Panc1 (cell line): ENCODE measurements around the gene SLC6A6. TPM values are rescaled to one million over a fixed set of nuclear protein-coding genes. Genes with fewer than 3 reads are reported as not detected.

Source experiments
- ATAC-seq: fragments of 200-7000 bp; cut with Tn5 transposase; 2 replicates; pipeline ENCODE4 v1.9.1; 2020; ENCODE audit warnings: mild to moderate bottlenecking, moderate library complexity
- BruUV-seq: library from RNA; stranded (reverse); fragments of 400-500 nt; replicated peaks from 2 replicates; lab custom pipeline; 2021; lab: Mats Ljungman, UMichigan
- CTCF ChIA-PET: fragments of 300-600 bp; sonication (Branson Sonifier 250); formaldehyde crosslinking; loops from one replicate; lab custom pipeline; 2022; ENCODE audit warnings: antibody characterized with exemption; lab: Charles Lee
- POLR2A ChIA-PET: fragments of 300-600 bp; sonication (Branson Sonifier 250); formaldehyde crosslinking; loops from one replicate; lab custom pipeline; 2022; ENCODE audit warnings: antibody characterized with exemption; lab: Charles Lee
- DNase-seq: peaks from one replicate; pipeline ENCODE4 v3.0.0-alpha.2; 2010; ENCODE audit warnings: low read depth, low spot score
- H3K27ac ChIP-seq: 2 replicates; pipeline ENCODE4 v1.5.1; 2011; ENCODE audit warnings: mild to moderate bottlenecking, low read length, inconsistent platforms
- H3K27me3 ChIP-seq: fragments of 200-500 bp; sonication (Bioruptor generic); 2 replicates; pipeline ENCODE4 v1.6.0; 2014; ENCODE audit warnings: low read length, inconsistent platforms; ENCODE audit not compliant: control insufficient read depth, insufficient read depth
- H3K36me3 ChIP-seq: fragments of 200-500 bp; sonication (Bioruptor generic); 2 replicates; pipeline ENCODE4 v1.5.1; 2014; ENCODE audit warnings: inconsistent platforms, mild to moderate bottlenecking, low read length, moderate library complexity; ENCODE audit not compliant: control insufficient read depth, insufficient read depth
- H3K4me1 ChIP-seq: 2 replicates; pipeline ENCODE4 v1.5.1; 2011; ENCODE audit warnings: inconsistent platforms, mild to moderate bottlenecking, low read length, moderate library complexity; ENCODE audit not compliant: control insufficient read depth, insufficient read depth
- H3K4me3 ChIP-seq, 2 experiments: 2 replicates each; pipeline ENCODE4 v1.5.1; 2011 to 2012; ENCODE audit warnings: low read depth in 2 of 2, low read length in 2 of 2, mild to moderate bottlenecking in 2 of 2, inconsistent platforms in 1 of 2, moderate library complexity in 1 of 2
- H3K9me3 ChIP-seq: fragments of 200-500 bp; sonication (Bioruptor generic); 2 replicates; pipeline ENCODE4 v1.5.1; 2014; ENCODE audit warnings: low read depth, mild to moderate bottlenecking, inconsistent platforms, low read length, moderate library complexity; ENCODE audit not compliant: control insufficient read depth, insufficient read depth
- POLR2AphosphoS5 ChIP-seq: IDR thresholded peaks from 2 replicates; pipeline ENCODE4 v1.6.1; 2012; ENCODE audit warnings: mild to moderate bottlenecking, low read depth, low read length, moderate library complexity
- SIN3A ChIP-seq: IDR thresholded peaks from 2 replicates; pipeline ENCODE4 v1.6.1; 2012; ENCODE audit warnings: low read depth, mild to moderate bottlenecking, low read length, moderate library complexity, borderline replicate concordance; ENCODE audit not compliant: insufficient read depth
- TCF7L2 ChIP-seq: IDR thresholded peaks from 2 replicates; pipeline ENCODE4 v1.6.1; 2011; ENCODE audit warnings: mild to moderate bottlenecking, low read depth, low read length, inconsistent platforms
- in situ Hi-C: cut with HindIII; loops from 2 replicates; pipeline ENCODE4 v1.10.0; 2016; ENCODE audit warnings: low sequenced_read_pairs, low pct_unique_long_range_greater_than_20kb
- intact Hi-C: fragments of 100-400 bp; cut with micrococcal nuclease; formaldehyde crosslinking; loops from one replicate; pipeline ENCODE4 v1.10.0; 2022; ENCODE audit not compliant: unreplicated experiment
- total RNA-seq: library from RNA; stranded (reverse); gene quantifications from one replicate; pipeline ENCODE4 v1.2.1, GENCODE V29; 2021; ENCODE audit not compliant: unreplicated experiment
- TF ChIP-seq, protein P1 (sequence below): fragments of 450-650 bp; IDR thresholded peaks from 2 replicates; pipeline ENCODE4 v1.5.1; 2017; ENCODE audit warnings: mild to moderate bottlenecking
- TF ChIP-seq, protein P2 (sequence below), 2 experiments: IDR thresholded peaks; 2 replicates each; pipeline ENCODE4 v1.6.1; 2011 to 2012; ENCODE audit warnings: low read depth in 2 of 2, control low read depth in 1 of 2, low read length in 1 of 2, mild to moderate bottlenecking in 1 of 2, moderate library complexity in 1 of 2; ENCODE audit not compliant: insufficient read depth in 1 of 2

The SLC6A6 gene
- total RNA-seq, 1 experiment from 2014 or later = 61.0 TPM

DNA sequence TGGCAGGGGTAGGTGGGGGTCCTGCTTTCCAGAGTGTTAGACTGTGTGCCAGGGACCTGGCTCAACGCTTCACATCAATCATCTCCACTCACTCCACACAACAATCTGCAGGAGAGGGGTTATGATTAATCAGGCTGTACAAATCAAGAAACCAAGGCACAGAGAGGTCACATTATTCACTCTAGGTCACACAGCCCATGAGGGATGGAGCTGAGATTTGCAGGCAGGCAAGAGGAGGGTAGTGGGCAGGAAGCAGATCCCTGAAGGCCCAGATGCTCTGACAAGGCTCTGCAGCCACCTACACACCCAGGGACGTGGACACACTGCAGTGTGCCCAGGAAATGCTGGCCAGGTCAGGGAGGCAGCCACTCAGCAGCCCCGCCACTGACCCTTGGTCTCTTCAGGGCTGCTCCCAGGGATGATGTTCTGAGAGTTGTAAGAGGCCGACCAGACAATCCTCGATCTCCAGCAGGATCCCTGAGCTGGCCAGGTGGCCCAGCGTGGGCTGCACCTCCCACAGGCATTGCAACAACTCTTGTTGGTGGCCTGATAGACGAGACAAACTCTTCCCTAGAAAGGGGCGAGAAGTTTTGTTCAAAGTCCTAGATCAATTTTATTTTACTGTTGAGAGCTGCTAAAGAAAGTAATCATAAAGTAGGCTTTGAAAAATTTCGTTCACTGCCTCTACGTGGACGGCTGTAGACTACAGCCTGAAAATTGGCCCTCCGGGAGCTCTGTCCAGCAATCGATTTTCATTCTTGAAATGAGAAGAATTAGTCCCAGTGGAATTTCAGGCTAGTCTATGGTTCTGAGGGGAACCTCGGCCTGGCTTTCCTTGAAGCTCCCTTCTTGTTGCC, 4.2 kb upstream of the SLC6A6 start:
- POLR2A ChIA-PET = no interaction called here

GRCh38 chr3:14398797-14399106, 3.7 kb upstream of the SLC6A6 start:
- Histone ChIP-seq H3K27ac (no peak overlapping the region), H3K36me3 (no peaks in the 10 kb centered on the region; the same call in 1 of the 2 replicates), H3K4me3 (no peak overlapping the region), H3K9me3 (no peaks in the 10 kb centered on the region), H3K27me3 (no peaks in the 10 kb centered on the region), H3K4me1 (peaks cover 5% of the 10 kb centered on the region)
- CTCF ChIA-PET = interaction anchor here (1.6 kb wide), 1 partner anchor 10 kb away, joined by 10 read pairs; no protein-coding TSS in a partner anchor
- intact Hi-C loops = no loop called here
- TF ChIP-seq, protein P1, sequence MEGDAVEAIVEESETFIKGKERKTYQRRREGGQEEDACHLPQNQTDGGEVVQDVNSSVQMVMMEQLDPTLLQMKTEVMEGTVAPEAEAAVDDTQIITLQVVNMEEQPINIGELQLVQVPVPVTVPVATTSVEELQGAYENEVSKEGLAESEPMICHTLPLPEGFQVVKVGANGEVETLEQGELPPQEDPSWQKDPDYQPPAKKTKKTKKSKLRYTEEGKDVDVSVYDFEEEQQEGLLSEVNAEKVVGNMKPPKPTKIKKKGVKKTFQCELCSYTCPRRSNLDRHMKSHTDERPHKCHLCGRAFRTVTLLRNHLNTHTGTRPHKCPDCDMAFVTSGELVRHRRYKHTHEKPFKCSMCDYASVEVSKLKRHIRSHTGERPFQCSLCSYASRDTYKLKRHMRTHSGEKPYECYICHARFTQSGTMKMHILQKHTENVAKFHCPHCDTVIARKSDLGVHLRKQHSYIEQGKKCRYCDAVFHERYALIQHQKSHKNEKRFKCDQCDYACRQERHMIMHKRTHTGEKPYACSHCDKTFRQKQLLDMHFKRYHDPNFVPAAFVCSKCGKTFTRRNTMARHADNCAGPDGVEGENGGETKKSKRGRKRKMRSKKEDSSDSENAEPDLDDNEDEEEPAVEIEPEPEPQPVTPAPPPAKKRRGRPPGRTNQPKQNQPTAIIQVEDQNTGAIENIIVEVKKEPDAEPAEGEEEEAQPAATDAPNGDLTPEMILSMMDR = no peak
- TF ChIP-seq POLR2AphosphoS5 (no peak), SIN3A (no peak), TCF7L2 (no peak)
- TF ChIP-seq, protein P2, sequence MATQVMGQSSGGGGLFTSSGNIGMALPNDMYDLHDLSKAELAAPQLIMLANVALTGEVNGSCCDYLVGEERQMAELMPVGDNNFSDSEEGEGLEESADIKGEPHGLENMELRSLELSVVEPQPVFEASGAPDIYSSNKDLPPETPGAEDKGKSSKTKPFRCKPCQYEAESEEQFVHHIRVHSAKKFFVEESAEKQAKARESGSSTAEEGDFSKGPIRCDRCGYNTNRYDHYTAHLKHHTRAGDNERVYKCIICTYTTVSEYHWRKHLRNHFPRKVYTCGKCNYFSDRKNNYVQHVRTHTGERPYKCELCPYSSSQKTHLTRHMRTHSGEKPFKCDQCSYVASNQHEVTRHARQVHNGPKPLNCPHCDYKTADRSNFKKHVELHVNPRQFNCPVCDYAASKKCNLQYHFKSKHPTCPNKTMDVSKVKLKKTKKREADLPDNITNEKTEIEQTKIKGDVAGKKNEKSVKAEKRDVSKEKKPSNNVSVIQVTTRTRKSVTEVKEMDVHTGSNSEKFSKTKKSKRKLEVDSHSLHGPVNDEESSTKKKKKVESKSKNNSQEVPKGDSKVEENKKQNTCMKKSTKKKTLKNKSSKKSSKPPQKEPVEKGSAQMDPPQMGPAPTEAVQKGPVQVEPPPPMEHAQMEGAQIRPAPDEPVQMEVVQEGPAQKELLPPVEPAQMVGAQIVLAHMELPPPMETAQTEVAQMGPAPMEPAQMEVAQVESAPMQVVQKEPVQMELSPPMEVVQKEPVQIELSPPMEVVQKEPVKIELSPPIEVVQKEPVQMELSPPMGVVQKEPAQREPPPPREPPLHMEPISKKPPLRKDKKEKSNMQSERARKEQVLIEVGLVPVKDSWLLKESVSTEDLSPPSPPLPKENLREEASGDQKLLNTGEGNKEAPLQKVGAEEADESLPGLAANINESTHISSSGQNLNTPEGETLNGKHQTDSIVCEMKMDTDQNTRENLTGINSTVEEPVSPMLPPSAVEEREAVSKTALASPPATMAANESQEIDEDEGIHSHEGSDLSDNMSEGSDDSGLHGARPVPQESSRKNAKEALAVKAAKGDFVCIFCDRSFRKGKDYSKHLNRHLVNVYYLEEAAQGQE (IDR thresholded peaks at IDR 0.05; ENCODE audit: insufficient read depth in 1 of 2, low read depth in 2 of 2, low read length in 1 of 2) = no peak
- BruUV-seq = no TSS peak
- in situ Hi-C loops = no loop called here
- ATAC-seq (no peak), DNase-seq (no peak)
- POLR2A ChIA-PET = no interaction called here

More for the DNA sequence above, 4.2 kb upstream of the SLC6A6 start:
- ATAC-seq (no peak), DNase-seq (no peak)
- Histone ChIP-seq H3K4me3 (no peak overlapping the region), H3K27me3 (no peaks in the 10 kb centered on the region), H3K27ac (no peak overlapping the region), H3K36me3 (no peaks in the 10 kb centered on the region; the same call in 1 of the 2 replicates), H3K4me1 (peaks cover 5% of the 10 kb centered on the region), H3K9me3 (no peaks in the 10 kb centered on the region)
- intact Hi-C loops (no loop called here), in situ Hi-C loops (no loop called here)
- TF ChIP-seq, protein P2 (IDR thresholded peaks at IDR 0.05; ENCODE audit: insufficient read depth in 1 of 2, low read depth in 2 of 2, low read length in 1 of 2) = peak; percentile 57; a peak in 3 of 4 replicates
- TF ChIP-seq SIN3A = no peak
- CTCF ChIA-PET = interaction anchor here (1.6 kb wide), 1 partner anchor 10 kb away, joined by 10 read pairs; no protein-coding TSS in a partner anchor
- no TSS peak for BruUV-seq
